Endothelial cell of umbilical vein (primary cell): ENCODE results near the gene LPCAT3.

Experiments
- CTCF ChIP-seq, 2 donors: IDR thresholded peaks; 1 replicate in 1 of 2; 2 replicates in 1 of 2; pipeline ENCODE4 v1.5.1; 2011; ENCODE audit warnings: low read length in 2 of 2, mild to moderate bottlenecking in 2 of 2, moderate library complexity in 2 of 2, control low read depth in 1 of 2, inconsistent platforms in 1 of 2, low read depth in 1 of 2; ENCODE audit not compliant: insufficient read depth in 1 of 2; ENCODE audit errors: extremely low read depth in 1 of 2
- EZH2 ChIP-seq: IDR thresholded peaks from 2 replicates; pipeline ENCODE4 v1.6.1; 2012; ENCODE audit warnings: borderline replicate concordance, low read depth, mild to moderate bottlenecking, moderate library complexity, low read length, inconsistent platforms; ENCODE audit not compliant: severe bottlenecking
- FOS ChIP-seq: IDR thresholded peaks from 2 replicates; pipeline ENCODE4 v1.6.1; 2011; ENCODE audit warnings: mild to moderate bottlenecking, low read length, moderate library complexity, borderline replicate concordance; ENCODE audit not compliant: insufficient read depth
- GATA2 ChIP-seq: IDR thresholded peaks from 2 replicates; pipeline ENCODE4 v1.7.0; 2011; ENCODE audit warnings: low read depth, mild to moderate bottlenecking, moderate library complexity, mixed read lengths, low read length; ENCODE audit not compliant: insufficient read length, insufficient read depth
- JUN ChIP-seq: IDR thresholded peaks from 2 replicates; pipeline ENCODE4 v1.6.1; 2011; ENCODE audit warnings: borderline replicate concordance, low read depth; ENCODE audit not compliant: insufficient read length, insufficient read depth
- MAX ChIP-seq: IDR thresholded peaks from 2 replicates; pipeline ENCODE4 v1.6.1; 2011; ENCODE audit not compliant: insufficient read depth, insufficient read length
- MYC ChIP-seq: IDR thresholded peaks from one replicate; pipeline ENCODE4 v1.6.1; 2011; ENCODE audit warnings: mild to moderate bottlenecking, low read depth, low read length
- POLR2A ChIP-seq: IDR thresholded peaks from 2 replicates; pipeline ENCODE4 v1.6.1; 2012; ENCODE audit warnings: low read depth, mild to moderate bottlenecking, control low read depth, low read length
- POLR2AphosphoS5 ChIP-seq: IDR thresholded peaks from 2 replicates; pipeline ENCODE4 v1.6.1; 2012; ENCODE audit warnings: low read depth, mild to moderate bottlenecking, control low read depth, low read length, moderate library complexity; ENCODE audit not compliant: insufficient read depth

- TF ChIP-seq JUN (no peak), MYC (no peak), CTCF (IDR thresholded peaks at IDR 0.05; ENCODE audit: extremely low read depth in 1 of 2, insufficient read depth in 1 of 2, low read depth in 1 of 2, low read length in 2 of 2) (no peak), POLR2A (no peak), FOS (no peak), MAX (no peak), EZH2 (no peak), POLR2AphosphoS5 (no peak), GATA2 (no peak)
Observed at GRCh38 chr12:6962285-6963015, 55.8 kb downstream of the LPCAT3 start.
